Psoas muscle (tissue), 8 donors: Measurements from ENCODE around the gene SENP2. TPM values are rescaled to one million over a fixed set of nuclear protein-coding genes. Genes with fewer than 3 reads are reported as not detected.
"Not testable (repeated sequence)": the region's sequence is repeated elsewhere in the genome, so short reads cannot be mapped to it uniquely, and the experiment has no call there.

Source experiments
- ATAC-seq, 4 donors: fragments of 200-7000 bp; cut with Tn5 transposase; one replicate each; pipeline ENCODE4 v1.9.1; 2020; ENCODE audit warnings: moderate library complexity in 3 of 4, mild to moderate bottlenecking in 2 of 4
- DNase-seq, 2 donors: peaks; one replicate each; pipeline ENCODE4 v3.0.0-alpha.2; 2020
- H3K27ac ChIP-seq: fragments of 200-600 bp; one replicate; pipeline ENCODE4 v1.8.0; 2022
- H3K27me3 ChIP-seq, 3 donors: fragments of 200-600 bp in 1 of 3; one replicate each; pipeline versions ENCODE4 v1.6.1 to v1.8.0; 2013 to 2022; ENCODE audit warnings: low read length in 2 of 3, mild to moderate bottlenecking in 2 of 3, moderate library complexity in 1 of 3; ENCODE audit not compliant: insufficient read depth in 3 of 3
- H3K36me3 ChIP-seq, 2 donors: fragments of 200-600 bp in 1 of 2; one replicate each; pipeline versions ENCODE4 v1.6.1 to v1.8.0; 2013 to 2022; ENCODE audit warnings: low read depth in 1 of 2, mild to moderate bottlenecking in 1 of 2, moderate library complexity in 1 of 2; ENCODE audit not compliant: insufficient read depth in 1 of 2
- H3K4me1 ChIP-seq: fragments of 200-600 bp; one replicate; pipeline ENCODE4 v1.8.0; 2022
- H3K4me3 ChIP-seq: fragments of 200-600 bp; one replicate; pipeline ENCODE4 v1.8.0; 2022; ENCODE audit warnings: mild to moderate bottlenecking
- H3K9me3 ChIP-seq: fragments of 200-600 bp; one replicate; pipeline ENCODE4 v1.8.0; 2022
- WGBS, 3 donors: extraction: QIAGEN DNeasy Blood & Tissue Kit; methylation state at CpG; one replicate each; pipeline versions ENCODE4 v1.1.6 to v1.1.7; 2013; 5-methylcytosine and 5-hydroxymethylcytosine counted together
- intact Hi-C, 2 donors: fragments of 100-400 bp; cut with DNase I; formaldehyde crosslinking; loops; one replicate each; pipeline versions ENCODE4 v1.11.0 to v1.14.2; 2022
- polyA plus RNA-seq, 3 donors: library from polyadenylated mRNA; stranded (reverse); fragments of 200-250 nt; gene quantifications; one replicate each; pipeline ENCODE4 v1.2.3, GENCODE V29; 2013
- total RNA-seq, 4 donors: library from RNA; stranded (reverse); fragmentation: NEBNext Ultra II Directional in 2 of 4; extraction: Animal tissue kit (Norgen Biotek cat#: 25700) in 2 of 4; gene quantifications; one replicate each; pipeline versions ENCODE4 v1.2.1 to v1.2.4, GENCODE V29; 2021 to 2023
- TF ChIP-seq, protein P1 (sequence below): fragments of 200-600 bp; IDR thresholded peaks from one replicate; pipeline ENCODE4 v1.8.0; 2022; ENCODE audit warnings: antibody characterized with exemption
- donor health status: healthy with polysubstance abuse.
- donor health status: DM: no; HTN: no; CAD: no; lungs with moderate emphysema.
- donor health status: Bipolar disorder and iron deficiency.
- donor health status: healthy.
- donor health status: DM: yes; HTN: yes; CAD: no.
- donor health status: DM: no; HTN: no; CAD: no.
- donor health status: DM: no; HTN: no; CAD: no.
- donor health status: DM: yes; HTN: yes; CAD: no.

The SENP2 gene
- total and polyA plus RNA-seq, 7 donors: 9.8 to 51.8 (median 39.5) TPM

GRCh38 chr3:185561374-185561943, 24.6 kb upstream of the SENP2 start:
- Histone ChIP-seq H3K4me1 (no peaks in the 10 kb centered on the region), H3K4me3 (no peak overlapping the region), H3K27me3 (peaks cover 0 to 9% (median 3%) of the 10 kb centered on the region in 3 donors), H3K27ac (no peak overlapping the region), H3K36me3 (no peaks in the 10 kb centered on the region), H3K9me3 (no peaks in the 10 kb centered on the region)
- no peak for ATAC-seq
- intact Hi-C loops: no loop called here
- TF ChIP-seq, protein P1, sequence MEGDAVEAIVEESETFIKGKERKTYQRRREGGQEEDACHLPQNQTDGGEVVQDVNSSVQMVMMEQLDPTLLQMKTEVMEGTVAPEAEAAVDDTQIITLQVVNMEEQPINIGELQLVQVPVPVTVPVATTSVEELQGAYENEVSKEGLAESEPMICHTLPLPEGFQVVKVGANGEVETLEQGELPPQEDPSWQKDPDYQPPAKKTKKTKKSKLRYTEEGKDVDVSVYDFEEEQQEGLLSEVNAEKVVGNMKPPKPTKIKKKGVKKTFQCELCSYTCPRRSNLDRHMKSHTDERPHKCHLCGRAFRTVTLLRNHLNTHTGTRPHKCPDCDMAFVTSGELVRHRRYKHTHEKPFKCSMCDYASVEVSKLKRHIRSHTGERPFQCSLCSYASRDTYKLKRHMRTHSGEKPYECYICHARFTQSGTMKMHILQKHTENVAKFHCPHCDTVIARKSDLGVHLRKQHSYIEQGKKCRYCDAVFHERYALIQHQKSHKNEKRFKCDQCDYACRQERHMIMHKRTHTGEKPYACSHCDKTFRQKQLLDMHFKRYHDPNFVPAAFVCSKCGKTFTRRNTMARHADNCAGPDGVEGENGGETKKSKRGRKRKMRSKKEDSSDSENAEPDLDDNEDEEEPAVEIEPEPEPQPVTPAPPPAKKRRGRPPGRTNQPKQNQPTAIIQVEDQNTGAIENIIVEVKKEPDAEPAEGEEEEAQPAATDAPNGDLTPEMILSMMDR: no peak
- 67 to 75% (median 70%) methylated on average over 7 to 8 of the region's 8 CpGs for WGBS, 3 donors
- DNase-seq: peak; percentile 29 to 61

- TF ChIP-seq, protein P1: no peak
- Histone ChIP-seq H3K9me3 (no peaks in the 10 kb centered on the region), H3K27me3 (peaks cover 0 to 9% (median 3%) of the 10 kb centered on the region in 3 donors), H3K27ac (no peak overlapping the region), H3K4me1 (no peaks in the 10 kb centered on the region), H3K36me3 (no peaks in the 10 kb centered on the region), H3K4me3 (no peak overlapping the region)
- intact Hi-C loops: no loop called here
- DNase-seq (no peak), ATAC-seq (no peak)
- WGBS, 3 donors: 44 to 54% (median 47%) methylated on average over 5 of the region's 5 CpGs
Measured at GRCh38 chr3:185561958-185562357, 24.1 kb upstream of the SENP2 start.

GRCh38 chr3:185572183-185572582, 13.9 kb upstream of the SENP2 start:
- H3K4me3 ChIP-seq: no peak overlapping the region
- TF ChIP-seq, protein P1: no peak
- H3K4me1 ChIP-seq: no peaks in the 10 kb centered on the region
- ATAC-seq (no peak), DNase-seq (no peak)
- intact Hi-C loops: no loop called here
- no peaks in the 10 kb centered on the region for H3K9me3 ChIP-seq
- H3K36me3 ChIP-seq: no peaks in the 10 kb centered on the region
- H3K27ac ChIP-seq: no peak overlapping the region
- H3K27me3 ChIP-seq: no peaks in the 10 kb centered on the region
- 83 to 86% (median 84%) methylated on average over 5 of the region's 5 CpGs for WGBS, 3 donors

DNA sequence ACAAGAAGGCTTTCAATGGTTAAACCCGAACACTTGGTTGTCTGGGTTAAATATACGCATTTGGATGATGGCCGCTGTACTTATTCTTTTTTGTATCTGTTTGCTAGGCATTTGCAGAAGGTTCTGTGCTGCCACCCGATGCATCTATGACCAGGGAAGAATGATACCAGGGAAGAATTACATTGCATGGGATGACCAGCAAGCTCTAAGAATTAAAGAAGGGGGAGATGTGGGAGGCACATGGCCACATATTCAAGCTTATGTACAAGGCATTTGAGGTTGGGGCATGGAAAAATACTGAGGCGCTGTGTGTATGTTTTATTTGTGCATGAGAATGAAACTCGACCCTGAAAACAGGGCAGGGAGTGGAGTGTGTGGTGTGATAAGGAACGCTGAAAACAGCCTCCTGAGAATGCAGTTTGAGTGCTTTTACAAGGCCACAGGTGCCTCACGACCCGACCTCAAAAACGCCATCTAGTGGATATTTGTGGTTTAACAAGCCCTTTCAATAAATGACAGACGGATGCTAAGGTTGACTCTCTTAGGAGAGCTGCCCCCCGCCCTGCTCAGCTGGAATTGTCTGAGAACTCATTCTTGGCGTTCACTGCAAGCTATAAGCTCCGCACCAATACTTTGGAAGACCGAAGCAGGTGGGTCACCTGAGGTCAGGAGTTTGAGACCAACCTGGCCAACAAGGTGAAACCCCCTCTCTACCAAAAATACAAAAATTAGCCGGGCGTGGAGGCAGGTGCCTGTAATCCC, 10.8 kb upstream of the SENP2 start:
- H3K27ac ChIP-seq, H3K4me1 ChIP-seq, intact Hi-C loops, DNase-seq, ATAC-seq, H3K36me3 ChIP-seq, H3K27me3 ChIP-seq, H3K9me3 ChIP-seq, H3K4me3 ChIP-seq: not testable (repeated sequence)
- 29% methylated on average over 17 of the region's 17 CpGs for WGBS, 3 donors
- TF ChIP-seq, protein P1: peak; percentile 41
